ENCODE data around the gene DGKH.

The DGKH gene

GRCh38 chr13:42280537-42280936, 232.1 kb downstream of the DGKH start:
- no peak for DNase-seq

GRCh38 chr13:42283574-42283973, 235.1 kb downstream of the DGKH start:
- no peak for DNase-seq

GRCh38 chr13:42284068-42284467, 235.6 kb downstream of the DGKH start:
- no peak for DNase-seq
